DOHH2 (cell line): ENCODE measurements around the gene ZNF592.

ENCODE experiments used
- CTCF ChIP-seq: fragments of 200-600 bp; sonication (generic); IDR thresholded peaks from one replicate; pipeline ENCODE4 v1.5.1; 2014; ENCODE audit warnings: antibody characterized with exemption, mild to moderate bottlenecking, low read depth, low read length; ENCODE audit not compliant: poor library complexity, severe bottlenecking
- EZH2phosphoT487 ChIP-seq: fragments of 200-600 bp; sonication (generic); IDR thresholded peaks from 2 replicates; pipeline ENCODE4 v1.6.1; 2017; ENCODE audit warnings: borderline replicate concordance, mild to moderate bottlenecking, antibody characterized with exemption, low read length, moderate library complexity, mixed read lengths

GRCh38 chr15:84780492-84780891, 32.1 kb downstream of the ZNF592 start:
- TF ChIP-seq CTCF: no peak
- TF ChIP-seq EZH2phosphoT487: no peak
